Thyroid gland (tissue), 4 donors: ENCODE measurements around the gene SRSF2. TPM values are rescaled to one million over a fixed set of nuclear protein-coding genes. Genes with fewer than 3 reads are reported as not detected.
A peak's percentile ranks its signal among the peaks of the same experiment; 100 is the strongest.
"Not testable (repeated sequence)": the region's sequence is repeated elsewhere in the genome, so short reads cannot be mapped to it uniquely, and the experiment has no call there.

Experiments used
- DNase-seq, 2 donors: peaks; one replicate each; pipeline ENCODE4 v3.0.0-alpha.2; 2019
- H3K27ac ChIP-seq, 3 donors: fragments of 200-600 bp; sonication (generic); 1 replicate in 2 of 3; 2 replicates in 1 of 3; pipeline ENCODE4 v1.5.1; 2016 to 2019; ENCODE audit warnings: mild to moderate bottlenecking in 1 of 3, moderate library complexity in 1 of 3
- H3K27me3 ChIP-seq: fragments of 200-600 bp; sonication (generic); one replicate; pipeline ENCODE4 v1.5.1; 2019
- H3K36me3 ChIP-seq, 2 donors: fragments of 200-600 bp; sonication (generic); one replicate each; pipeline ENCODE4 v1.5.1; 2016 to 2019
- H3K4me1 ChIP-seq, 2 donors: fragments of 200-600 bp; sonication (generic); one replicate each; pipeline ENCODE4 v1.5.1; 2017 to 2019
- H3K4me3 ChIP-seq, 3 donors: fragments of 200-600 bp; sonication (generic); replicated peaks in 1 of 3; 1 replicate in 2 of 3; 2 replicates in 1 of 3; pipeline ENCODE4 v1.5.1; 2016; ENCODE audit warnings: mild to moderate bottlenecking in 1 of 3
- H3K9me3 ChIP-seq: fragments of 200-600 bp; sonication (generic); one replicate; pipeline ENCODE4 v1.5.1; 2017
- POLR2A ChIP-seq, 2 donors: fragments of 450-650 bp; IDR thresholded peaks; one replicate each; pipeline ENCODE4 v1.6.1; 2017; ENCODE audit warnings: antibody characterized with exemption in 2 of 2, mild to moderate bottlenecking in 2 of 2, moderate library complexity in 1 of 2
- WGBS, 2 donors: methylation state at CpG; one replicate each; pipeline ENCODE4 v1.1.5; 2017; 5-methylcytosine and 5-hydroxymethylcytosine counted together
- intact Hi-C: fragments of 100-400 bp; cut with DNase I; formaldehyde crosslinking; loops from one replicate; pipeline ENCODE4 v1.15.1; 2023
- total RNA-seq, 4 donors: library from RNA; depleted of rRNA; stranded (reverse); fragments of >200 nt; gene quantifications; one replicate each; pipeline ENCODE4 v1.2.3, GENCODE V29; 2016
- TF ChIP-seq, protein P1 (sequence below), 6 experiments: fragments of 200-600 bp in 3 of 6; fragments of 450-650 bp in 3 of 6; sonication (generic) in 3 of 6; IDR thresholded peaks; one replicate each; pipeline ENCODE4 v1.5.1; 2016 to 2019; ENCODE audit warnings: antibody characterized with exemption in 6 of 6, mild to moderate bottlenecking in 2 of 6, inconsistent platforms in 1 of 6, moderate library complexity in 1 of 6

The SRSF2 gene
- total RNA-seq, 4 donors from 2014 or later, result 269 to 614 (median 400) TPM

DNA sequence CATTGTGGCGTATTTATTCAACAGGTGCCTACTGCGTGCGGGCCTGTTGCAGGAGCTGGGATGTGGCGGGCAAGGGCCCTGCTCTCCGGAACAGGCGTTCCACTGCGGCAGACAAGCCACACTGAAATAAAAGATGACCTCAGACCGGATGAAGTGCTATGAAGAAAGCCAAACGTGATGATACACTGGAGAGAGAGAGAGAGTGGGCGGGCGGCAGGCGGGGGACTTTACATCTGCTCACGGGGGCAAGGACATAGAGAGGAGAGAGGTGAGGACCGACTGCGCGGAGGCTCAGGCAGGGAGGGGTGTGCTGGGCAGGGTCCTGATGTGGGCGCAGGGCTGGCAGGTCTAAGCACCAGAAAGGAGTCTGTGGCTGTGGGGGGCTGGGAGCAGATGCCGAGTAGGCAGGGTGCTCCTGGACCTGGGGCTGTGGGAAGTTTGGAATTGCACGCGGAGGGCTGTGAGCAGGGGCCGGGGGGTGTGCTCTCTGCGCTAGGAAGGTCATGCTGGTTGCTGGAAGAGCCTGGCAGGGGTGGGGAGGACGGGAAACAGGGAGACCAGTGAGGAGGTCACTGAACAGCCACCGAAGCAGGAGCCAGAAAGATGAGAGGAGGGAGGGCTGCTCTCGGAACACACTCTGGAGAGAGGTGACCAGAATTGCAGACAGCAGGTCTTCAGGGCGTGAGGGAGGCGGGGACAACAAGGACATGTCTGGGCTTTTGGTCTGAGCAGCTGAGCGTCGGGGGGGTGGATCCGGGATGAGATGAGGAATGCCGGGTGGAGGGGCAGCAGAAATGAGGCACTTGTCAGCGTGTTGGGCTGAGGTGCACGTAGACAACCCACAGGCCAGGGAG lies 36.3 kb downstream of the SRSF2 start:
- intact Hi-C loops, result no loop called here
- DNase-seq, result peak; percentile 75
- Histone ChIP-seq H3K36me3 (no peaks in the 10 kb centered on the region), H3K4me1 (peaks cover 53 to 79% of the 10 kb centered on the region in 2 donors), H3K27ac (peak overlapping the region; percentile 61 to 78 (median 77)), H3K27me3 (no peaks in the 10 kb centered on the region), H3K9me3 (no peaks in the 10 kb centered on the region), H3K4me3 (peak overlapping the region in 1 of 3 donors; percentile 5)
- WGBS, 2 donors, result 36 to 48% methylated on average over 31 to 33 of the region's 33 CpGs
- peak in 1 of 2 donors; percentile 25 for TF ChIP-seq POLR2A (IDR thresholded peaks at IDR 0.05)
- TF ChIP-seq, protein P1, sequence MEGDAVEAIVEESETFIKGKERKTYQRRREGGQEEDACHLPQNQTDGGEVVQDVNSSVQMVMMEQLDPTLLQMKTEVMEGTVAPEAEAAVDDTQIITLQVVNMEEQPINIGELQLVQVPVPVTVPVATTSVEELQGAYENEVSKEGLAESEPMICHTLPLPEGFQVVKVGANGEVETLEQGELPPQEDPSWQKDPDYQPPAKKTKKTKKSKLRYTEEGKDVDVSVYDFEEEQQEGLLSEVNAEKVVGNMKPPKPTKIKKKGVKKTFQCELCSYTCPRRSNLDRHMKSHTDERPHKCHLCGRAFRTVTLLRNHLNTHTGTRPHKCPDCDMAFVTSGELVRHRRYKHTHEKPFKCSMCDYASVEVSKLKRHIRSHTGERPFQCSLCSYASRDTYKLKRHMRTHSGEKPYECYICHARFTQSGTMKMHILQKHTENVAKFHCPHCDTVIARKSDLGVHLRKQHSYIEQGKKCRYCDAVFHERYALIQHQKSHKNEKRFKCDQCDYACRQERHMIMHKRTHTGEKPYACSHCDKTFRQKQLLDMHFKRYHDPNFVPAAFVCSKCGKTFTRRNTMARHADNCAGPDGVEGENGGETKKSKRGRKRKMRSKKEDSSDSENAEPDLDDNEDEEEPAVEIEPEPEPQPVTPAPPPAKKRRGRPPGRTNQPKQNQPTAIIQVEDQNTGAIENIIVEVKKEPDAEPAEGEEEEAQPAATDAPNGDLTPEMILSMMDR (IDR thresholded peaks at IDR 0.05), result no peak

DNA sequence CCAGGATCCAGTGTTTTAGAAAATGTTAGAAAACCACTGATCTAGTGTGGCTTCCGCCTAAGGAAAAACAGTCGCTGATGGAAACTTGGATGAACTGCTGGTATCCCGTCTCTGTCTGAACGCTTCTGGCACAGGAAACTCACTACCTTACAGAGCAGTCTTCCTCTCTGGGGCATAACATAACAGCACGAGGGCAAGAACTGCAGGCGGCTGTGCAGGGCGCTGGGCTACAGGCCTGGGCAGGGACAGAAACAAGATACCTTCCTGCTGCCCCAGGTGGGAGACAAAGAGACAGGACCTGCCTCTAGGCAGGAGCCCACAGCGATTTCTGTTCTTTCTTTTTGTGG lies 36.9 kb downstream of the SRSF2 start:
- DNase-seq, result no peak
- H3K36me3 ChIP-seq, result no peaks in the 10 kb centered on the region
- H3K27me3 ChIP-seq, result no peaks in the 10 kb centered on the region
- 59 to 61% methylated on average over 8 of the region's 8 CpGs for WGBS, 2 donors
- H3K27ac ChIP-seq, result peak overlapping the region; percentile 61 to 78 (median 77)
- H3K4me3 ChIP-seq, result peak overlapping the region in 1 of 3 donors; percentile 5
- TF ChIP-seq POLR2A (IDR thresholded peaks at IDR 0.05), result no peak
- TF ChIP-seq, protein P1 (IDR thresholded peaks at IDR 0.05), result no peak
- H3K9me3 ChIP-seq, result no peaks in the 10 kb centered on the region
- peaks cover 59 to 85% of the 10 kb centered on the region in 2 donors for H3K4me1 ChIP-seq
- intact Hi-C loops, result no loop called here

DNA sequence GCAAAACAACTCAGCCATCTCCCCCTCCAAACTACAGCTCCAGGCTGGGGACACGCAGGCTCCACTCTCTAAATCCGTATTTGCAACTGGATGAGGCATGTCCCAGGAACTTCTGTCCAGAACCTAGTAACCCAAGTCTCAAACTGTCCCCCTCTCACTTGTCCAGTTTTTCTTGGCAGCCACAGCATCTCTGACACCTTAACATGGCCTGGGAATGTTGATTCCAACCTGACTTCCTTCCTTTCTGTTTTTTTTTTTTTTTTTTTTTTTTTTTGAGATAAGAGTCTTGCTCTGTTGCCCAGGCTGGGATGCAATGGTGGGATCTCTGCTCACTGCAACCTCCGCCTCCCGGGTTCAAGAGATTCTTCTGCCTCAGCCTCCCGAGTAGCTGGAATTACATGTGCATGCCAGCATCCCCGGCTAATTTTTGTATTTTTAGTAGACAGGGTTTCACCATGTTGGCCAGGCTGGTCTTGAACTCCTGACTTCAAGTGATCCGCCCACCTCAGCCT lies 38.6 kb downstream of the SRSF2 start:
- Histone ChIP-seq H3K4me1 (peaks cover 64 to 95% of the 10 kb centered on the region in 2 donors), H3K27ac (peak overlapping the region; percentile 49 to 87 (median 78))
- H3K27me3 ChIP-seq, DNase-seq, H3K36me3 ChIP-seq, intact Hi-C loops, H3K4me3 ChIP-seq, H3K9me3 ChIP-seq: not testable (repeated sequence)
- 82 to 92% methylated on average over 7 of the region's 7 CpGs for WGBS, 2 donors

DNA sequence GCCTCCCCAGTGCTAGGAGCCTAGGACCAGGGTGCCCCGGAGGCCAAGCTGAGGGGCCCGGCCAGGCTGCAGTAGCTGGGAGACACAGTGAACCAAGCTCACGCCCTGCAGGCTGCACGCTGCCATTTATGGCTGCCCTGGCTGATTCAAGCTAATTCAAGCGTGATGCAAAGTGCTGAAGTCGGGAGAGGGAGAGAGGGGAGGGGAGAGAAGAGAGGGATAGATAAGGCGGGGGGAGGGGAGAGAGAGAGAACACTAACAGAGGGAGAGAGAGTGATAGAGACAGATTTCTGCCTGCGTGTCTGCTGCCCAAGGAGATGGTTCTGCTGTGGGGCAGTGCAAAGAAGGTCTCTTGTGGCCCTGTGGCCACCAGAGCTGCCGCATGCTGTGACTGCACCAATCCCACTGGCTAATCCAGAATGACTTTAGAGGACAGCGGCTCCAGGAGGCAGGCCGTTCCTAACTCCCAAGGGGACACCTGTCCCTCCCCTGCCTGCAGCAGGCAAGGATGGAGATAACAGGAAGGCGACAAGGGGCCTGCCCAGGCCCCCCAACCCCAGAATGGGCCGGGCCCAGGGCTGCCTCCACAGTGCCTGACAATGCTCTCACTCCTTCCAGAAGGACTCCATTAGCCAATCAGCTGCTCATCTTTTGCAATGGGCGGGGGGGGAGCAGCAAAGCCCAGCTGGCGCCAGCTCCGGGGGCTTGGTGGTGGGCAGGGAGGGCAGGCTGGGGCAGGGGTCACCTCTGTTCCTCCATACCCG lies 39.2 kb downstream of the SRSF2 start:
- intact Hi-C loops, result no loop called here
- Histone ChIP-seq H3K4me1 (peaks cover 59 to 94% of the 10 kb centered on the region in 2 donors), H3K36me3 (no peaks in the 10 kb centered on the region), H3K27ac (peak overlapping the region; percentile 49 to 87 (median 74)), H3K4me3 (no peak overlapping the region), H3K9me3 (no peaks in the 10 kb centered on the region), H3K27me3 (no peaks in the 10 kb centered on the region)
- WGBS, 2 donors, result 43 to 49% methylated on average over 15 to 17 of the region's 17 CpGs
- peak; percentile 61 to 64 for DNase-seq
- TF ChIP-seq, protein P1 (IDR thresholded peaks at IDR 0.05), result no peak
- TF ChIP-seq POLR2A (IDR thresholded peaks at IDR 0.05), result peak in 1 of 2 donors; percentile 44

DNA sequence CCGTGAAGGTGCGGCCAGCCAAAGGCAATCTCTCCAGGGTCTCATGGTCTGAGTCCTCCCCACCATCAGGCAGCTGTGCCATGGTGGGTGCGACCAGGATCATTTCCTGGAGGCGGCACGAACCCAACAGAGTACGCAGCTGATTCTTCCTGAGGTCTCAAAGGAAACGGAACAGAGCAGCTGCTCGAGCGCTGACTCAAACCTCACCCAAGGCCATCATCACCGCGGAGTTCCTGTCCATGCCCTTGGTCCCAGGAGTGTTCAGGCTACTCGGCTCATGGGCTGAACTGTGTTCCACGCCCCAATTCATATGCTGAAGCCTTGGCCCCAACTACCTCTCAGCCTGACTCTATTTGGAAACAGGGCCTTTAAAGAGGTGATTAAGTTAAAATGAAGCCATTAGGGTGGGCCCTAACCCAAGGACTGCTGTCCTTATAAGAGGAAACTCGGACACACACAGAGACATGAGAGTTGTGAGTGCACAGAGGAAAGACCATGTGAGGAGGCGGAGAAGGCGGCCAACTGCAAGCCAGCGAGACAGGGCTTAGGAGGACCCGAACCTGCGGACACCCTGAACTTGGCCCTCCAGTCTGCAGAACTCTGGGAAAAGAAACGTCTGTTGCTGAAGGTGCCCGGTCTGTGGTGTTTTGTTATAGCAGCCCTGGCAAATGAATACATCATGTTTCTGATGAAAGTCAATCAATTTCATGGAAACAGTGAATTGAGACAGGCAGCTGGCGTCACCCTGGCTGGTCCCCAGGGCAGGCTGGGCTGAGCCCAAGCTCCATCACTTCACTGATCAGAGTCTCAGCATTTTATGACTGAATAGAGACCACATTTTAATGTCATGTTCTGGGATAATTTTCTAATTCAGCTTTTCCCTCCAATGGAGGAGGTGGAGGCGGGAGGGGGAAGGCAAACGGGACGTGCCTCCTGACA lies 40.1 kb downstream of the SRSF2 start:
- H3K27ac ChIP-seq, result peak overlapping the region; percentile 49 to 87 (median 74)
- H3K27me3 ChIP-seq, result no peaks in the 10 kb centered on the region
- DNase-seq, result no peak
- TF ChIP-seq, protein P1 (IDR thresholded peaks at IDR 0.05), result no peak
- TF ChIP-seq POLR2A (IDR thresholded peaks at IDR 0.05), result no peak
- H3K4me3 ChIP-seq, result no peak overlapping the region
- no peaks in the 10 kb centered on the region for H3K36me3 ChIP-seq
- 65 to 76% methylated on average over 23 to 25 of the region's 25 CpGs for WGBS, 2 donors
- intact Hi-C loops, result no loop called here
- H3K9me3 ChIP-seq, result no peaks in the 10 kb centered on the region
- peaks cover 54 to 91% of the 10 kb centered on the region in 2 donors for H3K4me1 ChIP-seq
